DOHH2 (cell line): ENCODE measurements around the gene SOBP.

ENCODE experiments used
- H3F3A ChIP-seq: fragments of 200-600 bp; sonication (generic), shearing (Covaris generic); 2 replicates; pipeline ENCODE4 v1.6.0; 2016; ENCODE audit warnings: antibody characterized with exemption, mild to moderate bottlenecking; ENCODE audit not compliant: control insufficient read depth, insufficient read depth
- H3K27ac ChIP-seq: fragments of 200-600 bp; sonication (generic); 2 replicates; pipeline ENCODE4 v1.5.1; 2014; ENCODE audit warnings: low read depth, mild to moderate bottlenecking, low read length, moderate library complexity
- H3K27me3 ChIP-seq: fragments of 200-600 bp; sonication (generic); 2 replicates; pipeline ENCODE4 v1.6.1; 2014; ENCODE audit warnings: mild to moderate bottlenecking, low read length, mixed read lengths; ENCODE audit not compliant: control insufficient read depth
- H3K36me3 ChIP-seq: fragments of 200-600 bp; sonication (generic); 2 replicates; pipeline ENCODE4 v1.6.1; 2014; ENCODE audit warnings: mild to moderate bottlenecking, low read length, moderate library complexity, mixed read lengths; ENCODE audit not compliant: control insufficient read depth
- H3K4me1 ChIP-seq: fragments of 200-600 bp; sonication (generic); 2 replicates; pipeline ENCODE4 v1.6.1; 2014; ENCODE audit warnings: mild to moderate bottlenecking, low read length, mixed read lengths; ENCODE audit not compliant: control insufficient read depth
- H3K4me2 ChIP-seq: fragments of 200-600 bp; sonication (generic); 2 replicates; pipeline ENCODE4 v1.6.0; 2014; ENCODE audit warnings: mild to moderate bottlenecking, low read length, moderate library complexity
- H3K4me3 ChIP-seq: fragments of 200-600 bp; sonication (generic); 2 replicates; pipeline ENCODE4 v1.5.1; 2014; ENCODE audit warnings: mild to moderate bottlenecking, low read length, mixed read lengths
- H3K79me2 ChIP-seq: fragments of 200-600 bp; sonication (generic); 2 replicates; pipeline ENCODE4 v1.6.1; 2014; ENCODE audit warnings: mild to moderate bottlenecking, low read length, mixed read lengths; ENCODE audit not compliant: control insufficient read depth
- H3K9me2 ChIP-seq: fragments of 200-600 bp; sonication (generic); replicated peaks from 2 replicates; pipeline ENCODE4 v1.6.1; 2014; ENCODE audit warnings: mild to moderate bottlenecking, low read length, mixed read lengths; ENCODE audit not compliant: control insufficient read depth
- H3K9me3 ChIP-seq: fragments of 200-600 bp; sonication (generic); 2 replicates; pipeline ENCODE4 v1.6.1; 2014; ENCODE audit warnings: antibody characterized with exemption, low read length, mixed read lengths; ENCODE audit not compliant: control insufficient read depth, insufficient read depth
- H4K20me1 ChIP-seq: fragments of 200-600 bp; sonication (generic); 2 replicates; pipeline ENCODE4 v1.6.0; 2014; ENCODE audit warnings: low read depth, mild to moderate bottlenecking, antibody characterized with exemption, low read length, moderate library complexity; ENCODE audit not compliant: control insufficient read depth, insufficient read depth
- EZH2phosphoT487 ChIP-seq: fragments of 200-600 bp; sonication (generic); IDR thresholded peaks from 2 replicates; pipeline ENCODE4 v1.6.1; 2017; ENCODE audit warnings: borderline replicate concordance, mild to moderate bottlenecking, antibody characterized with exemption, low read length, moderate library complexity, mixed read lengths
- TF ChIP-seq, protein P1 (sequence below): fragments of 200-600 bp; sonication (generic); IDR thresholded peaks from one replicate; pipeline ENCODE4 v1.5.1; 2014; ENCODE audit warnings: antibody characterized with exemption, mild to moderate bottlenecking, low read depth, low read length; ENCODE audit not compliant: poor library complexity, severe bottlenecking

SOBP gene

DNA sequence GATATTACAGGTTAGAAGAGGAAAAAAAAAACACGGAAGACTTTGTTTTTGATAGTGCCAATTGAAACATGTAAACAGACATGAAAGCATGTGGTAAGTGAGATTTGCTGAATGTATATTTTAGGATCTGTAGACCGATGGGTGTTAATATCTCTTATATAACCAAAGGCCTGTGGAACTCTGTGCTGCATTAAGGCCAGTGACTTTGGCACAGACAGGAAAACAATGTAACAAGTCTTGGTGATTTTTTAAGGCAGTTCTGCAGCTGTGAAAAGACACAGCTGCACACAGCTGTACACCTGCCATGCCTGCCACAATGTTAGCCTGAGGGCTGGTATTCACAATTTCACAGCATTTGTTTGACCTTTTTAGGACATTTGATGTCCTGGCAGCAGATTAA lies 6.1 kb downstream of the SOBP start:
- peaks cover 78% of the 10 kb centered on the region for H3K79me2 ChIP-seq
- H3K4me1 ChIP-seq: peaks cover 60% of the 10 kb centered on the region
- no peak for TF ChIP-seq EZH2phosphoT487
- TF ChIP-seq, protein P1, sequence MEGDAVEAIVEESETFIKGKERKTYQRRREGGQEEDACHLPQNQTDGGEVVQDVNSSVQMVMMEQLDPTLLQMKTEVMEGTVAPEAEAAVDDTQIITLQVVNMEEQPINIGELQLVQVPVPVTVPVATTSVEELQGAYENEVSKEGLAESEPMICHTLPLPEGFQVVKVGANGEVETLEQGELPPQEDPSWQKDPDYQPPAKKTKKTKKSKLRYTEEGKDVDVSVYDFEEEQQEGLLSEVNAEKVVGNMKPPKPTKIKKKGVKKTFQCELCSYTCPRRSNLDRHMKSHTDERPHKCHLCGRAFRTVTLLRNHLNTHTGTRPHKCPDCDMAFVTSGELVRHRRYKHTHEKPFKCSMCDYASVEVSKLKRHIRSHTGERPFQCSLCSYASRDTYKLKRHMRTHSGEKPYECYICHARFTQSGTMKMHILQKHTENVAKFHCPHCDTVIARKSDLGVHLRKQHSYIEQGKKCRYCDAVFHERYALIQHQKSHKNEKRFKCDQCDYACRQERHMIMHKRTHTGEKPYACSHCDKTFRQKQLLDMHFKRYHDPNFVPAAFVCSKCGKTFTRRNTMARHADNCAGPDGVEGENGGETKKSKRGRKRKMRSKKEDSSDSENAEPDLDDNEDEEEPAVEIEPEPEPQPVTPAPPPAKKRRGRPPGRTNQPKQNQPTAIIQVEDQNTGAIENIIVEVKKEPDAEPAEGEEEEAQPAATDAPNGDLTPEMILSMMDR: no peak
- peaks cover 3% of the 10 kb centered on the region; the same call in 1 of the 2 replicates for H3K36me3 ChIP-seq
- no peaks in the 10 kb centered on the region for H3K9me3 ChIP-seq
- no peaks in the 10 kb centered on the region for H3K9me2 ChIP-seq
- no peaks in the 10 kb centered on the region for H4K20me1 ChIP-seq
- no peak overlapping the region for H3K4me3 ChIP-seq
- H3F3A ChIP-seq: peaks cover 4% of the 10 kb centered on the region; the same call in 1 of the 2 replicates
- no peak overlapping the region for H3K27ac ChIP-seq
- H3K4me2 ChIP-seq: no peak overlapping the region
- no peaks in the 10 kb centered on the region for H3K27me3 ChIP-seq

DNA sequence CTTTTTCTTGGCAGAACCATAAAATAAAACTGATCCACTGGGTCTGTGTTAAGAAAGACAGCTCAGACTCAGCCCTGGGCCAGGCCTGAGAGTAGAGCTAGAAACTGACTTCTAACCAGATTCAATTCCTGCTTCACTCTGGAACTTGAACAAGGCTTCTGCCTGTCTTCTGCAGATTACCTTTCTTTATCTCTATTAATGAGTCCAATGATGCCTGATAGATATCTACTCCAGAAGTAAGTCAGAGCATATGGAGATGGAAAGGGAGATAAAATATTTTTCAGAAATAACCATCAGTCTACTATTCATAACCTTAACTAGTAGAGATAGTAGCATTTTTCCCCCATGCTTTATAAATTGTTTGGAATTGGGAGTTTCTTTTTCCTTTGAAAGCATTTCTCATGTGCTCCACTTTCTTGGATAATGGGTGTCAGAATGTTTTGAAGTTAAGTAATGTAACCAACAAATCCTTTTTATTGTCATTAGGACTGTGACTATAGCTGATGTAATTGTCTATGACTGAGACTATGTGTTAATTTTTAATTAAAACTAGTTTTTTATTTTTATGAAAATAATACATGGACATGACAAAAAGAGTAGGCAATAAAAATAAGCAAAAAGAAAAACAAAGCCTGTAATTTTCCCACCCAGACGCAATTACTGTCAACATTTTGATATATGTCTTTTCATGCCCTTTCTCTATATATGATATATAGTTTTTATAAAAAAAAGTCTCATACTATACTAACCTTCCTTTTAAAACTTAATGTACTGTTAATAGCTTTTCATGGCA lies 7.2 kb downstream of the SOBP start:
- Histone ChIP-seq H3K9me2 (no peaks in the 10 kb centered on the region), H3K9me3 (no peaks in the 10 kb centered on the region), H3F3A (peaks cover 4% of the 10 kb centered on the region; the same call in 1 of the 2 replicates), H3K4me1 (peaks cover 50% of the 10 kb centered on the region), H3K27me3 (no peaks in the 10 kb centered on the region), H3K27ac (no peak overlapping the region), H3K4me2 (no peak overlapping the region), H3K36me3 (peaks cover 3% of the 10 kb centered on the region; the same call in 1 of the 2 replicates), H3K79me2 (peaks cover 77% of the 10 kb centered on the region), H4K20me1 (no peaks in the 10 kb centered on the region), H3K4me3 (no peak overlapping the region)
- TF ChIP-seq, protein P1: no peak
- TF ChIP-seq EZH2phosphoT487: no peak

DNA sequence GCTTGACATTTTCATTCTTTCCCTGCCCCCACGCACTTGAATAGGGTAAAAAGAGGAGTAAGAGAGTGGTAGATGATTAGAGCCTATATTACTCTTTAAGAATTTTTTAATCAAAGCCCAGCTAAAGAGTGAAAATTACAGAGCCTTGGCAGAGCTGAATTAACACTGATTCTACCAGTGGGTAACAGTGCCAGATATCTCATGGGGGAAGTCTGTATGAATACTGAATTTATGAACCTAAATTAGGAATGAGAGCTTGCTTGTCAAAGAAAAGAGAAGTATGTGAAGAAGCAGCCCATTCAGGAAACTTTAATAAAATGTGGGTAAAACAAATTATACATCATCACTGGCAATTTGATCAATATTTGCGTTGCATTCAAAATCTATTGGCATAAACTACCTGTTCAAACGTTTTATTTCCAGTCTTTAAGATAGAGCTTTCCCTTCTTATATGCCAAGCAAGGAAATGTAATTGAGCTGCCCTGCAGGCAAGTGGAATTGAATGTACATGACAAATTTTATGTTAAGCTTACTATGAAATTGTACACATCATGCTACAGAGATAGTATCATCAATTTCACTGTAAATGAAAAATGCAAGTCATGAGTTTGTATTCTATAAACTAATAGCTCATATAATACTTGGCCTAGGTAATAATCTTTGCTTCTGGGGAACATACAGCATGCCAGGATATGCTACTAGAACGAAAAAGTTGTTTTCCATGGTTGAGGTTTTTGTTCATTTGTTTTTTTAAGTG lies 14.5 kb downstream of the SOBP start:
- peaks cover 27% of the 10 kb centered on the region for H3K79me2 ChIP-seq
- TF ChIP-seq, protein P1: no peak
- TF ChIP-seq EZH2phosphoT487: no peak

More for the DNA sequence above, 14.5 kb downstream of the SOBP start:
- Histone ChIP-seq H3K9me2 (no peaks in the 10 kb centered on the region), H3K4me3 (no peak overlapping the region), H3K4me1 (peaks cover 13% of the 10 kb centered on the region), H4K20me1 (no peaks in the 10 kb centered on the region), H3K9me3 (no peaks in the 10 kb centered on the region), H3K27ac (no peak overlapping the region), H3K4me2 (no peak overlapping the region), H3K27me3 (no peaks in the 10 kb centered on the region), H3F3A (no peaks in the 10 kb centered on the region), H3K36me3 (peaks cover 19% of the 10 kb centered on the region)
